GM13976 (cell line): ENCODE measurements around the gene ZSWIM5.
"Not testable (repeated sequence)": the region's sequence is repeated elsewhere in the genome, so short reads cannot be mapped to it uniquely, and the experiment has no call there.

Source experiments
- DNase-seq: peaks from one replicate; pipeline ENCODE4 v3.0.0; 2012; ENCODE audit warnings: low spot score
- CTCF ChIP-seq: IDR thresholded peaks from 2 replicates; pipeline ENCODE4 v1.5.1; 2012; ENCODE audit warnings: borderline replicate concordance, mild to moderate bottlenecking; ENCODE audit not compliant: insufficient read depth; ENCODE audit errors: extremely low read depth, missing control alignments, control extremely low read depth
- in situ Hi-C: fragments of 300-500 bp; cut with MboI; formaldehyde crosslinking; loops from one replicate; pipeline ENCODE4 v1.12.0; 2022; ENCODE audit warnings: low sequenced_read_pairs, mixed read lengths, inconsistent platforms; ENCODE audit not compliant: unreplicated experiment

ZSWIM5 gene

GRCh38 chr1:45243476-45244343, 37.3 kb upstream of the ZSWIM5 start:
- in situ Hi-C loops, result no loop called here
- TF ChIP-seq CTCF, result no peak
- no peak for DNase-seq

GRCh38 chr1:45238846-45239245, 32.4 kb upstream of the ZSWIM5 start:
- TF ChIP-seq CTCF, result no peak
- in situ Hi-C loops, result no loop called here
- no peak for DNase-seq

DNA sequence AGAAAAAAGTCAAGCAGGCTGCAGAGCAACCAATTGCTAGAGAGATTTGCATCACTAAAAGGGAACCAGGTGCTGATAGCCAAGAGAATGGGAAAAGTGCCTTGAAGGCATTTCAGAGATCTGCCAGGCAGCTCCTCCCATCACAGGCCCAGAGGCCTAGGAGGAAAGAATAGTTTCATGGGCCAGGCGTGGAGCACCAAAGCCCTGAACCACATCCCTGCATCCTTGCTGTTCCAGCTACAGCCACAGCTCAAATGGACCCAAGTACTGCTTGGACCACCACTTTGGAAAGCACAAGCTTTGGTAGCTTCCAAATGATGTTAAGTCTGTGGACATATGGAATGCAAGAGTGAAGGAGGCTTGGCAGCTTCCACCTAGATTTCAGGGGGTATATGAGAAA, 29.7 kb upstream of the ZSWIM5 start:
- TF ChIP-seq CTCF, result no peak
- in situ Hi-C loops, result no loop called here
- DNase-seq, result no peak

DNA sequence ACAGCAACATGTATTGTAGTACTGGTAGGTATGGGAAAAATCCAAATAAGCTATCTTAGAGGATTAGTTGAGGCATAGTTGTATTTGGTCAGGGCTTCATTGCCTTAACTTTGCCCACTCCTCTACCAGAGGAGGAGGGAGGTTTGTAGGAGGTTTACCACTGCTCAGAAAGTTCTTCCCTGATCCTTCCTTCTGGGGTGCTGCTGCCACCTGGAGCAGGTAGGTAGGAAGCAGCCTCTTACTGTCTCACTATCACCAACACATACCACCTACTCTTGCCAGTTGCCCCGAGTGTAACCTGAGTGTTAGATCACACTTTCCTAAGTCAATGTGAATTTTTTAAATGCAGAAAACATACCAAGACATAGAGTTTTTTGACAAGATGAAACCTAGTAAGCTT, 24.1 kb upstream of the ZSWIM5 start:
- in situ Hi-C loops, result no loop called here
- DNase-seq, result peak; percentile 23
- peak; percentile 7 for TF ChIP-seq CTCF

GRCh38 chr1:45225598-45225997, 19.2 kb upstream of the ZSWIM5 start:
- in situ Hi-C loops, result no loop called here
- TF ChIP-seq CTCF, result no peak
- DNase-seq, result no peak

DNA sequence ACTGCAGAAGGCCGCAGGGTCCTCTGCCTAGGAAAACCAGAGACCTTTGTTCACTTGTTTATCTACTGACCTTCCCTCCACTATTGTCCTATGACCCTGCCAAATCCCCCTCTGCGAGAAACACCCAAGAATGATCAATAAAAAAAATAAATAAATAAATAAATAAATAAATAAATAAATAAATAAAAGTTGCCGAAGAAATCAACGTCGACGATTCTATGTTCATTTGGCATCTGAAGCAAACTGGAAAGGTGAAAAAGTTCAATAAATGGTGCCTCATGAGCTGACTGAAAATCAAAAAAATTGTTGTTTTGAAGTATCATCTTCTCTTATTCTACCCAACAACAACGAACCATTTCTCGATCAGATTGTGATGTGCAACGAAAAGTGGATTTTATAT, 17.3 kb upstream of the ZSWIM5 start:
- DNase-seq, in situ Hi-C loops: not testable (repeated sequence)

DNA sequence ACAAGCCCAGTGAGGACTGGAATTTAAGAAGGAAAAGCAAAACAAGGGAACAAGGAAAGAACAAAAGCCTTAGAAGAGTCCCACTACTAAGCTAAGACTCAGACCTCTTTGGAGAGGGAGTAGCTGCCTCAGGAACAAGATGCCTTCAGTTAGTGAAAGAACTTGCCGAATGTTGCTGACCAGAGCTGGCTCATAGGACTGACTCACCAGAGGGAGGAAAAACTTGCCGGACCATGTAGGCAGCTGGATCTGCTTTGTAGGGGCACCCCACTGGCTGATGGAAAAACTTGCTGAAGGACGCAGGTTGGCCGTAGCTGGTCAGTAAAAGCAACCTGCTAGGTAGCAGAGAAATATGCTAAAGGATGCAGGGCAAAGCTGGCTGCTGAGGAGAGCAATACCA, 15.3 kb upstream of the ZSWIM5 start:
- no peak for TF ChIP-seq CTCF
- in situ Hi-C loops, result no loop called here
- DNase-seq, result no peak
